Measurements from ENCODE around the gene SULT2B1. TPM values are rescaled to one million over a fixed set of nuclear protein-coding genes. Genes with fewer than 3 reads are reported as not detected.

The SULT2B1 gene
- total and polyA plus RNA-seq, 2 of the 4 experiments (the other 2 are of a cell fraction): 0.09 TPM; not detected in 1

DNA sequence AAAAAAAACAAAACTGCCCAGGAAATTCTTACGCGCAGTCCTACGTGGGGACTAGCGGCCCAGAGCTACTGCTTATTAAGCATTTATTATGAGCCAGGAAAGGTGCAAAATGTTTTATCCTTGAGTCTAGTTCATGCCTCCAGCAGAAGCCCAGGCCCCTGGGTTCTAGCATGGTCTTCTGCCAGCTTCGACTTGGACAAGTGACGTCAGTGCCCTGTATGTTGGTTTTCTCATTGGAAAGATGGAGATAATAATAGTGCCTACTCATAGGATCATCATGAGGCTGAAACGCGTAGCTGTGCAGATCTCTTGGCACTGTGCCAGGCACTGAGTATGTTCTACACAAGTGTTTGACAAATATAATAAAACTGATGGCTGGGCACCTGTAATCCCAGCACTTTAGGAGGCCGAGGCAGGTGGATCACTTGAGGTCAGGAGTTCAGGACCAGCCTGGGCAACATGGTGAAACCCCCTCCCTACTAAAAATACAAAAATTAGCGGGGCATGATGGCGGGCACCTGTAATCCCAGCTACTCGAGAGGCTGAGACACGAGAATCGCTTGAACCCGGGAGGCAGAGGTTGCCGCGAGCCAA is 12.4 kb upstream of the SULT2B1 start:
- Histone ChIP-seq H3K4ac (ENCODE audit: low read depth, low read length) (no peak overlapping the region), H3K27me3 (ENCODE audit: control insufficient read depth, insufficient read depth, low read length) (no peaks in the 10 kb centered on the region), H3K9me1 (ENCODE audit: insufficient read depth, low read length) (no peaks in the 10 kb centered on the region), H2BK15ac (ENCODE audit: low read depth, low read length) (no peak overlapping the region), H3K9me3 (ENCODE audit: control insufficient read depth, insufficient read depth, low read length) (no peaks in the 10 kb centered on the region), H3K56ac (ENCODE audit: extremely low read depth, insufficient read depth, low read length) (no peak overlapping the region), H2AK5ac (ENCODE audit: low read depth, low read length) (no peak overlapping the region), H2BK20ac (ENCODE audit: low read depth, low read length) (no peak overlapping the region), H3K23ac (ENCODE audit: low read depth, low read length) (no peak overlapping the region), H4K5ac (ENCODE audit: low read depth, low read length) (no peak overlapping the region), H3K79me1 (ENCODE audit: low read depth in 1 of 2, low read length in 2 of 2) (no peaks in the 10 kb centered on the region), H3K18ac (ENCODE audit: low read depth, low read length) (no peak overlapping the region), H4K8ac (ENCODE audit: low read depth in 2 of 2, low read length in 2 of 2) (no peak overlapping the region), H4K91ac (ENCODE audit: insufficient read depth, low read depth, low read length) (no peak overlapping the region), H3K4me2 (ENCODE audit: low read depth, low read length) (no peak overlapping the region), H3K36me3 (ENCODE audit: control insufficient read depth, insufficient read depth, low read length) (no peaks in the 10 kb centered on the region), H2BK120ac (ENCODE audit: low read depth, low read length) (no peak overlapping the region), H3K27ac (ENCODE audit: insufficient read depth, low read length) (no peak overlapping the region), H4K20me1 (ENCODE audit: insufficient read depth, low read length) (no peaks in the 10 kb centered on the region), H3K14ac (replicated peaks; ENCODE audit: low read depth, low read length) (no peak overlapping the region), H2AFZ (replicated peaks; ENCODE audit: low read length, poor library complexity) (no peak overlapping the region), H2BK5ac (ENCODE audit: low read depth, low read length, poor library complexity, severe bottlenecking) (no peak overlapping the region), H3K9ac (ENCODE audit: low read depth, low read length) (no peak overlapping the region), H3K4me1 (ENCODE audit: control insufficient read depth, insufficient read depth, low read length) (peaks cover 3% of the 10 kb centered on the region), H3K4me3 (ENCODE audit: insufficient read depth, low read depth, low read length) (no peak overlapping the region), H2AK9ac (replicated peaks; ENCODE audit: low read depth, low read length, poor library complexity) (no peak overlapping the region)
- in situ Hi-C loops (cut with MboI; ENCODE audit: low sequenced_read_pairs) (no loop called here), intact Hi-C loops (cut with micrococcal nuclease) (no loop called here), dilution Hi-C loops (cut with HindIII; ENCODE audit: low sequenced_read_pairs, unreplicated experiment) (no loop called here)
- 68% methylated on average over 3 of the region's 17 CpGs; no CpG with 5 or more reads in 1 of the 2 experiments for WGBS, 2 experiments (ENCODE audit: extremely low coverage in 2 of 2, insufficient read length in 1 of 2)
- ChIA-PET CTCF (no interaction called here), POLR2A (ENCODE audit: unreplicated experiment) (no interaction called here)
- DNase-seq: peak; percentile 82
- no TSS peak for BruUV-seq (replicated peaks)
- ATAC-seq (ENCODE audit: low read depth): no peak
- TF ChIP-seq NFE2L2 (IDR thresholded peaks at IDR 0.05; ENCODE audit: low read depth, low read length) (0 out of 2 replicates have a peak, but pooled peaks have one; percentile 0), CTCF (conservative IDR thresholded peaks at IDR 0.05; ENCODE audit: low read depth, low read length) (no peak)
